Measurements from ENCODE around the gene HMBS.
A peak's percentile ranks its signal among the peaks of the same experiment; 100 is the strongest.

Gene HMBS

DNA sequence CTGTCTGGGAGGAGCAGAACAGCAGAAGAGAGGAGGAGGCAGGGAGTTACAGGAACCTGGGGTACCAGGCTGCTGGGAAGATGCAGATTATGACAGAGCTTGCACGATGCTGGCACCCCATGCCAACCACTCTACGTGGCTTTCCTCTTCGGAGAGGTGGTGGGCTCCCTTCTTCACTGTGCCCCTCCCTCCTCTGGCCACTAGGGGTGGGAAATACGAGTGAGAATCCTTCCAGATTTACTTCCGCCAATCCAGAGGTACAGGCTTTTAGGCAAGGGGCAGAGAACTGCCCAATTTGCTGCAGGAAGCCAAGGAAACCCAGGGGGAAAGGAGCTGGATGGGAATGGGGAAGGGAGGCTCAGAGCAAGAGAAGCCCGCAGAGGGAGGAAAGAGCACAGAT, 40.0 kb upstream of the HMBS start:
- Histone ChIP-seq H3K4me1 (ENCODE audit: insufficient read depth, poor library complexity, severe bottlenecking) (no peaks in the 10 kb centered on the region), H3K9me3 (ENCODE audit: severe bottlenecking) (no peaks in the 10 kb centered on the region), H3K27ac (ENCODE audit: poor library complexity, severe bottlenecking) (no peak overlapping the region), H3K36me3 (ENCODE audit: low read depth) (peaks cover 52% of the 10 kb centered on the region), H3K4me3 (ENCODE audit: severe bottlenecking) (no peak overlapping the region), H3K27me3 (ENCODE audit: insufficient read depth, poor library complexity, severe bottlenecking) (no peaks in the 10 kb centered on the region)
- TF ChIP-seq, protein P1, sequence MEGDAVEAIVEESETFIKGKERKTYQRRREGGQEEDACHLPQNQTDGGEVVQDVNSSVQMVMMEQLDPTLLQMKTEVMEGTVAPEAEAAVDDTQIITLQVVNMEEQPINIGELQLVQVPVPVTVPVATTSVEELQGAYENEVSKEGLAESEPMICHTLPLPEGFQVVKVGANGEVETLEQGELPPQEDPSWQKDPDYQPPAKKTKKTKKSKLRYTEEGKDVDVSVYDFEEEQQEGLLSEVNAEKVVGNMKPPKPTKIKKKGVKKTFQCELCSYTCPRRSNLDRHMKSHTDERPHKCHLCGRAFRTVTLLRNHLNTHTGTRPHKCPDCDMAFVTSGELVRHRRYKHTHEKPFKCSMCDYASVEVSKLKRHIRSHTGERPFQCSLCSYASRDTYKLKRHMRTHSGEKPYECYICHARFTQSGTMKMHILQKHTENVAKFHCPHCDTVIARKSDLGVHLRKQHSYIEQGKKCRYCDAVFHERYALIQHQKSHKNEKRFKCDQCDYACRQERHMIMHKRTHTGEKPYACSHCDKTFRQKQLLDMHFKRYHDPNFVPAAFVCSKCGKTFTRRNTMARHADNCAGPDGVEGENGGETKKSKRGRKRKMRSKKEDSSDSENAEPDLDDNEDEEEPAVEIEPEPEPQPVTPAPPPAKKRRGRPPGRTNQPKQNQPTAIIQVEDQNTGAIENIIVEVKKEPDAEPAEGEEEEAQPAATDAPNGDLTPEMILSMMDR (IDR thresholded peaks at IDR 0.05; ENCODE audit: poor library complexity, severe bottlenecking), result no peak
- ATAC-seq (ENCODE audit: low read depth) (peak; percentile 17; the same call in 2 of the 3 replicates), DNase-seq (ENCODE audit: low spot score) (no peak)

- DNase-seq (ENCODE audit: low spot score) (no peak), ATAC-seq (ENCODE audit: low read depth) (no peak)
- H3K9me3 ChIP-seq (ENCODE audit: severe bottlenecking), result no peaks in the 10 kb centered on the region
- peaks cover 70% of the 10 kb centered on the region for H3K36me3 ChIP-seq (ENCODE audit: low read depth)
- TF ChIP-seq, protein P1 (IDR thresholded peaks at IDR 0.05; ENCODE audit: poor library complexity, severe bottlenecking), result no peak
- no peak overlapping the region for H3K4me3 ChIP-seq (ENCODE audit: severe bottlenecking)
- no peaks in the 10 kb centered on the region for H3K4me1 ChIP-seq (ENCODE audit: insufficient read depth, poor library complexity, severe bottlenecking)
- H3K27ac ChIP-seq (ENCODE audit: poor library complexity, severe bottlenecking), result no peak overlapping the region
- no peaks in the 10 kb centered on the region for H3K27me3 ChIP-seq (ENCODE audit: insufficient read depth, poor library complexity, severe bottlenecking)
Observed at GRCh38 chr11:119046489-119046888, 38.2 kb upstream of the HMBS start.

GRCh38 chr11:119047205-119047604, 37.5 kb upstream of the HMBS start:
- DNase-seq (ENCODE audit: low spot score), result no peak
- TF ChIP-seq, protein P1 (IDR thresholded peaks at IDR 0.05; ENCODE audit: poor library complexity, severe bottlenecking), result no peak
- Histone ChIP-seq H3K4me3 (ENCODE audit: severe bottlenecking) (no peak overlapping the region), H3K4me1 (ENCODE audit: insufficient read depth, poor library complexity, severe bottlenecking) (no peaks in the 10 kb centered on the region), H3K36me3 (ENCODE audit: low read depth) (peaks cover 77% of the 10 kb centered on the region), H3K9me3 (ENCODE audit: severe bottlenecking) (no peaks in the 10 kb centered on the region), H3K27ac (ENCODE audit: poor library complexity, severe bottlenecking) (no peak overlapping the region), H3K27me3 (ENCODE audit: insufficient read depth, poor library complexity, severe bottlenecking) (no peaks in the 10 kb centered on the region)
- no peak for ATAC-seq (ENCODE audit: low read depth)

GRCh38 chr11:119048644-119049043, 36.0 kb upstream of the HMBS start:
- no peak overlapping the region for H3K27ac ChIP-seq (ENCODE audit: poor library complexity, severe bottlenecking)
- no peaks in the 10 kb centered on the region for H3K9me3 ChIP-seq (ENCODE audit: severe bottlenecking)
- H3K27me3 ChIP-seq (ENCODE audit: insufficient read depth, poor library complexity, severe bottlenecking), result no peaks in the 10 kb centered on the region
- TF ChIP-seq, protein P1 (IDR thresholded peaks at IDR 0.05; ENCODE audit: poor library complexity, severe bottlenecking), result no peak
- H3K36me3 ChIP-seq (ENCODE audit: low read depth), result peaks cover 91% of the 10 kb centered on the region
- no peaks in the 10 kb centered on the region for H3K4me1 ChIP-seq (ENCODE audit: insufficient read depth, poor library complexity, severe bottlenecking)
- DNase-seq (ENCODE audit: low spot score) (no peak), ATAC-seq (ENCODE audit: low read depth) (no peak)
- H3K4me3 ChIP-seq (ENCODE audit: severe bottlenecking), result no peak overlapping the region

DNA sequence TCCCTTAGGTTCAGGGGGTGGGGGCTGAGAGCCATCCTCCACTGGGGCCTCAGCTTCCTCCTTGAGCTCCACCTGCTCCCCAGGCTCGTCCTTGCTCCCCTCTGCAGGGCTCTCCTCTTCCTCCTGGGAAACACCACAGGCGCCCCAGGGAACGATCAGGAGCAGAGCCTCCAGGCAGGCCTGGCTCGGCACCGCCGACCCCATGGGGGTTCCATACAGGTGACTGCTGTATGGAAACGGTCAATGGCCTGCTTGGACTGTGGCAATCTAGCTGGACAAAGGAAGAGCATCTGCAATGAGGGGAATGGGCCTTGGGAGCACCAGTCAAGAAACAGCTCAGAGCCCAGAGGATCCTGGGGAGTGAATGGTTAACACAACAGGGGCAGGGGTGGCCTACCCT, 35.6 kb upstream of the HMBS start:
- H3K27ac ChIP-seq (ENCODE audit: poor library complexity, severe bottlenecking), result no peak overlapping the region
- H3K4me1 ChIP-seq (ENCODE audit: insufficient read depth, poor library complexity, severe bottlenecking), result no peaks in the 10 kb centered on the region
- no peaks in the 10 kb centered on the region for H3K9me3 ChIP-seq (ENCODE audit: severe bottlenecking)
- peaks cover 95% of the 10 kb centered on the region for H3K36me3 ChIP-seq (ENCODE audit: low read depth)
- TF ChIP-seq, protein P1 (IDR thresholded peaks at IDR 0.05; ENCODE audit: poor library complexity, severe bottlenecking), result no peak
- no peaks in the 10 kb centered on the region for H3K27me3 ChIP-seq (ENCODE audit: insufficient read depth, poor library complexity, severe bottlenecking)
- no peak for DNase-seq (ENCODE audit: low spot score)
- no peak for ATAC-seq (ENCODE audit: low read depth)
- no peak overlapping the region for H3K4me3 ChIP-seq (ENCODE audit: severe bottlenecking)

Measured in RWPE2 (cell line).